ENCODE data around the gene PLK1. TPM values are rescaled to one million over a fixed set of nuclear protein-coding genes. Genes with fewer than 3 reads are reported as not detected.

The PLK1 gene
- total RNA-seq: 7.1 and 12.4 TPM in 2 replicates

DNA sequence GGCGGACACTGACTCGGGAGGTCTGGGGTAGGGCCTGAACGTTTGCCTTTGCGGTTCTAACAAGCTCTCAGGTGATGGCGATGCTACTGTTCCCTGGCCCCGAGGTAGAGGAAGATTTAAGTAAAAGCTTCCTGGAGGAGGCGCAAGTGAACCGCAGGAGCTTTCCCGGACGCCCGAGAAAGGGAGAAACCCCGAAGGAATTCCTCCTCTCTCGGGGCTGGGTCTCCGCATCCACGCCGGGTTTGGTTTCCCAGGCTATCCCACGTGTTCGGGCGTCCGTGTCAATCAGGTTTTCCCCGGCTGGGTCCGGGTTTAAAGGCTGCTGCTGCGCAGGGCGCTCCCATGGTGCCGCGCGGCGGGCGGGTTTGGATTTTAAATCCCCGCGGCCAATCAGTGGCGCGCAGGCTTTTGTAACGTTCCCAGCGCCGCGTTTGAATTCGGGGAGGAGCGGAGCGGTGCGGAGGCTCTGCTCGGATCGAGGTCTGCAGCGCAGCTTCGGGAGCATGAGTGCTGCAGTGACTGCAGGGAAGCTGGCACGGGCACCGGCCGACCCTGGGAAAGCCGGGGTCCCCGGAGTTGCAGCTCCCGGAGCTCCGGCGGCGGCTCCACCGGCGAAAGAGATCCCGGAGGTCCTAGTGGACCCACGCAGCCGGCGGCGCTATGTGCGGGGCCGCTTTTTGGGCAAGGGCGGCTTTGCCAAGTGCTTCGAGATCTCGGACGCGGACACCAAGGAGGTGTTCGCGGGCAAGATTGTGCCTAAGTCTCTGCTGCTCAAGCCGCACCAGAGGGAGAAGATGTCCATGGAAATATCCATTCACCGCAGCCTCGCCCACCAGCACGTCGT lies at the start of gene PLK1:
TSS of gene PLK1 (plus strand) at position 460 of the 844 bp plus-strand sequence. CDS start at position 504, 44 bp downstream.

DNA sequence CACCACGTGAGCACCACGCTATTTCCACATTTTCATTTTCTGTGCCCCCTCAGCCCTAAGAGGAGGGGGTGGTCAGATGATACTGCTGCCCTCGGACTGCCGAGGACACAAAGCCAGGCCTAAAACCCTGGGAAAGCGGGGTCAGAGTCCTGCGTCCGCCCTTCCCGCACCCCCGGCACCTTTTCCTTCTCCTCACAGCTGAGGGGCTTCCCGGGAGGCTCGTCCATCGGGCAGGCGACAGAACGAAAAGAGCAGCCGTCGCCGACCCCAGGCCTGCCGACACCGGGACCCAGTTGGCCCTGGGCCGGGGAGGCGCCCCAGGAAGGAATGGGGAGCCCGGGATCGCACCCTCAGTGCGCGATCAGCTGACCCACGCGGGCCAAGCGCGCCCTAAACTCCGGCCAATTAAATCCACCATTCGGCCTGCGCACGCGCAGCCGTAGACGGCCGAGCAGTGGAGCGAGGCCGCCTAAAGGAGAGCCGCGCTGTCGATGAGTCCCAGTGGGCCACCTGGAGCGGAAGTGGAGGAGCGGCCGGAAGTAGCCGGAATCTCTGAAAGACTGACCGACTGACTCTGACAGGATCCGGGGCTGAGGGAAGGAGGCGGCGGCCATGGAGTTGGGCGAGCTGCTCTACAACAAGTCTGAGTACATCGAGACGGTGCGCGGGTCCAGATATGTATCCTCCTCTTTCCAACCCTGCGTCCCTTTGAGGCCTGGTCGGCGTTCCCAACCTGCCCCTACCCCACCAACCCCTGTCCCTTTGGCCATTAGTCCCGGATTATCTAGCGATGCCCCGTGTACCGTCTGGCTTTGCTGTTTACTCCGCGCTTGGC lies 37.5 kb upstream of the PLK1 start, which contains the start of the genes DCTN5 and PALB2:
TSS of gene DCTN5 (plus strand) at position 536 of the 835 bp plus-strand sequence. CDS start at position 613, 77 bp downstream.
TSS of gene PALB2 (minus strand) at position 380 of the 835 bp plus-strand sequence. CDS start at position 227, 153 bp downstream.

GRCh38 chr16:23712976-23713375 lies 34.3 kb downstream of the PLK1 start, which contains the start of gene ERN2:
TSS of gene ERN2 (minus strand) at chr16:23713222. CDS start at chr16:23713187, 35 bp downstream.

Other genes starting within 250 kb of the PLK1 start
- 27.8 and 29.8 TPM in 2 replicates for gene COG7, start 225.7 kb upstream of the PLK1 start, total RNA-seq
- gene GGA2, start 168.4 kb upstream of the PLK1 start, total RNA-seq: 43.5 and 47.9 TPM in 2 replicates
- 31.8 and 52.3 TPM in 2 replicates for gene EARS2, start 121.5 kb upstream of the PLK1 start, total RNA-seq
- gene UBFD1, start 121.2 kb upstream of the PLK1 start, total RNA-seq: 66.3 and 189 TPM in 2 replicates
- gene NDUFAB1, start 82.6 kb upstream of the PLK1 start, total RNA-seq: 61.2 and 97.1 TPM in 2 replicates
- gene PALB2, start 37.6 kb upstream of the PLK1 start, total RNA-seq: 8.2 and 12.4 TPM in 2 replicates
- gene DCTN5, start 37.4 kb upstream of the PLK1 start, total RNA-seq: 25.5 and 54.8 TPM in 2 replicates
- 0.87 TPM in 1 of 2 replicates, not detected in the other for gene ERN2, start 34.3 kb downstream of the PLK1 start, total RNA-seq
- gene CHP2, start 76.1 kb downstream of the PLK1 start, total RNA-seq: not detected in 2 replicates
- not detected in 2 replicates for gene PRKCB, start 157.1 kb downstream of the PLK1 start, total RNA-seq